ENCODE results near the gene PDE8B. TPM values are rescaled to one million over a fixed set of nuclear protein-coding genes. Genes with fewer than 3 reads are reported as not detected.

PDE8B gene
- polyA plus RNA-seq, 1 donor (not counting 4 experiments of a cell fraction or from before 2014, with no cell fraction given): not detected

- Histone ChIP-seq H2AFZ (ENCODE audit: control insufficient read depth, low read length) (no peak overlapping the region), H3K79me2 (ENCODE audit: control insufficient read depth, insufficient read depth, low read length) (no peaks in the 10 kb centered on the region), H3K4me3 (ENCODE audit: control insufficient read depth in 2 of 3, extremely low read depth in 1 of 3, insufficient read depth in 2 of 3, low read depth in 1 of 3, low read length in 3 of 3) (no peak overlapping the region), H3K4me2 (ENCODE audit: control insufficient read depth, extremely low read depth, insufficient read depth, low read depth, low read length) (no peak overlapping the region), H3K27me3 (ENCODE audit: control insufficient read depth, extremely low read depth, insufficient read depth, low read length) (no peaks in the 10 kb centered on the region), H3K36me3 (ENCODE audit: control insufficient read depth in 2 of 2, extremely low read depth in 1 of 2, insufficient read depth in 2 of 2, low read length in 2 of 2) (no peaks in the 10 kb centered on the region), H3K9me1 (ENCODE audit: control insufficient read depth, extremely low read depth, insufficient read depth, low read length) (no peaks in the 10 kb centered on the region), H3K4me1 (ENCODE audit: control insufficient read depth, extremely low read depth, insufficient read depth, low read length) (no peaks in the 10 kb centered on the region), H4K20me1 (ENCODE audit: control insufficient read depth, extremely low read depth, insufficient read depth, low read length) (no peaks in the 10 kb centered on the region), H3K9ac (ENCODE audit: control insufficient read depth, extremely low read depth, insufficient read depth, low read length) (no peak overlapping the region), H3K9me3 (ENCODE audit: control insufficient read depth, low read depth, low read length) (no peaks in the 10 kb centered on the region), H3K27ac (ENCODE audit: control insufficient read depth, insufficient read depth, low read length) (no peak overlapping the region)
- dilution Hi-C loops (cut with MboI; ENCODE audit: extremely low pct_ligation_motif_present, low sequenced_read_pairs): no loop called here
- FAIRE-seq (no peak), DNase-seq (ENCODE audit: low read depth, low spot score) (no peak)
- no peak for TF ChIP-seq EZH2 (IDR thresholded peaks at IDR 0.05; ENCODE audit: low read length)
- no peak for TF ChIP-seq CTCF (optimal IDR thresholded peaks at IDR 0.05 in 1 of 3, IDR thresholded peaks at IDR 0.05 in 1 of 3, conservative IDR thresholded peaks at IDR 0.05 in 1 of 3; ENCODE audit: extremely low read depth in 1 of 3, insufficient read depth in 2 of 3, low read length in 3 of 3)
Observed at GRCh38 chr5:77355751-77356150, 145.3 kb downstream of the PDE8B start.

GRCh38 chr5:77356740-77357139 is 146.3 kb downstream of the PDE8B start:
- dilution Hi-C loops (cut with MboI; ENCODE audit: extremely low pct_ligation_motif_present, low sequenced_read_pairs): no loop called here

More at GRCh38 chr5:77356740-77357139, 146.3 kb downstream of the PDE8B start:
- no peak overlapping the region for H3K9ac ChIP-seq (ENCODE audit: control insufficient read depth, extremely low read depth, insufficient read depth, low read length)
- H3K9me1 ChIP-seq (ENCODE audit: control insufficient read depth, extremely low read depth, insufficient read depth, low read length): no peaks in the 10 kb centered on the region
- H3K4me3 ChIP-seq (ENCODE audit: control insufficient read depth in 2 of 3, extremely low read depth in 1 of 3, insufficient read depth in 2 of 3, low read depth in 1 of 3, low read length in 3 of 3): no peak overlapping the region
- FAIRE-seq (no peak), DNase-seq (ENCODE audit: low read depth, low spot score) (no peak)
- H3K79me2 ChIP-seq (ENCODE audit: control insufficient read depth, insufficient read depth, low read length): no peaks in the 10 kb centered on the region
- H3K27me3 ChIP-seq (ENCODE audit: control insufficient read depth, extremely low read depth, insufficient read depth, low read length): no peaks in the 10 kb centered on the region
- TF ChIP-seq EZH2 (IDR thresholded peaks at IDR 0.05; ENCODE audit: low read length): no peak
- no peak for TF ChIP-seq CTCF (optimal IDR thresholded peaks at IDR 0.05 in 1 of 3, IDR thresholded peaks at IDR 0.05 in 1 of 3, conservative IDR thresholded peaks at IDR 0.05 in 1 of 3; ENCODE audit: extremely low read depth in 1 of 3, insufficient read depth in 2 of 3, low read length in 3 of 3)
- H4K20me1 ChIP-seq (ENCODE audit: control insufficient read depth, extremely low read depth, insufficient read depth, low read length): no peaks in the 10 kb centered on the region
- no peak overlapping the region for H2AFZ ChIP-seq (ENCODE audit: control insufficient read depth, low read length)
- no peak overlapping the region for H3K27ac ChIP-seq (ENCODE audit: control insufficient read depth, insufficient read depth, low read length)
- no peaks in the 10 kb centered on the region for H3K9me3 ChIP-seq (ENCODE audit: control insufficient read depth, low read depth, low read length)
- H3K4me2 ChIP-seq (ENCODE audit: control insufficient read depth, extremely low read depth, insufficient read depth, low read depth, low read length): no peak overlapping the region
- no peaks in the 10 kb centered on the region for H3K36me3 ChIP-seq (ENCODE audit: control insufficient read depth in 2 of 2, extremely low read depth in 1 of 2, insufficient read depth in 2 of 2, low read length in 2 of 2)
- H3K4me1 ChIP-seq (ENCODE audit: control insufficient read depth, extremely low read depth, insufficient read depth, low read length): no peaks in the 10 kb centered on the region

All from keratinocyte (primary cell).